GM12878 (cell line): ENCODE results near the gene CHRM1. TPM values are rescaled to one million over a fixed set of nuclear protein-coding genes. Genes with fewer than 3 reads are reported as not detected.

ENCODE experiments used
- ATAC-seq: fragments of 200-7000 bp; cut with Tn5 transposase; 3 replicates; pipeline ENCODE4 v1.9.1; 2020; ENCODE audit warnings: mild to moderate bottlenecking, moderate library complexity
- BruUV-seq: library from RNA; stranded (reverse); fragments of 400-500 nt; replicated peaks from 2 replicates; lab custom pipeline; 2021; lab: Mats Ljungman, UMichigan
- CTCF ChIA-PET: fragments of 300-600 bp; sonication (Branson Sonifier 250); formaldehyde crosslinking; extraction: SDS; loops from one replicate; lab custom pipeline; 2021; ENCODE audit warnings: inconsistent platforms; lab: Yijun Ruan, JAX
- POLR2A ChIA-PET: fragments of 350-600 bp; formaldehyde crosslinking; extraction: SDS; loops from one replicate; lab custom pipeline; 2021; ENCODE audit warnings: inconsistent platforms; lab: Charles Lee
- RAD21 ChIA-PET: fragments of 300-600 bp; sonication (Branson Sonifier 250); formaldehyde crosslinking; loops from one replicate; lab custom pipeline; 2023; ENCODE audit warnings: antibody characterized with exemption; ENCODE audit not compliant: unreplicated experiment; lab: Charles Lee
- SMC1A ChIA-PET: fragments of 300-600 bp; sonication (Branson Sonifier 250); formaldehyde crosslinking; loops from one replicate; lab custom pipeline; 2023; ENCODE audit not compliant: unreplicated experiment, uncharacterized antibody; lab: Charles Lee
- DNase-seq: peaks from one replicate; pipeline ENCODE4 v3.0.0-alpha.2; 2011; ENCODE audit warnings: low read depth, low spot score
- FAIRE-seq: peaks from 3 replicates; lab custom pipeline; 2011; peaks lifted over from hg19 to GRCh38; lab: Jason Lieb, UNC
- H2AFZ ChIP-seq: 2 replicates; pipeline ENCODE4 v1.6.0; 2011; ENCODE audit warnings: low read depth, low read length, control low read depth; ENCODE audit not compliant: control insufficient read depth
- H3K27ac ChIP-seq: 2 replicates; pipeline ENCODE4 v1.5.1; 2011; ENCODE audit warnings: control low read depth; ENCODE audit not compliant: control insufficient read depth, insufficient read depth
- H3K27me3 ChIP-seq, 2 experiments: replicated peaks in 1 of 2; 2 replicates each; pipeline versions ENCODE4 v1.6.0 to v1.6.1; 2011; ENCODE audit warnings: low read length in 1 of 2; ENCODE audit not compliant: control insufficient read depth in 2 of 2, insufficient read depth in 2 of 2
- H3K36me3 ChIP-seq, 2 experiments: 2 replicates each; pipeline ENCODE4 v1.5.1; 2011; ENCODE audit warnings: low read length in 1 of 2; ENCODE audit not compliant: control insufficient read depth in 2 of 2, insufficient read depth in 2 of 2
- H3K4me1 ChIP-seq: 2 replicates; pipeline ENCODE4 v1.6.1; 2011; ENCODE audit warnings: mild to moderate bottlenecking, low read length, moderate library complexity, mixed read lengths; ENCODE audit not compliant: control insufficient read depth, insufficient read depth
- H3K4me2 ChIP-seq: 2 replicates; pipeline ENCODE4 v1.6.0; 2011; ENCODE audit warnings: control low read depth; ENCODE audit not compliant: control insufficient read depth, insufficient read depth
- H3K4me3 ChIP-seq: fragments of 200-600 bp; sonication (generic); 2 replicates; pipeline ENCODE4 v1.5.1; 2016
- H3K79me2 ChIP-seq: 2 replicates; pipeline ENCODE4 v1.6.0; 2011; ENCODE audit warnings: low read length; ENCODE audit not compliant: control insufficient read depth, insufficient read depth
- H3K9ac ChIP-seq: 2 replicates; pipeline ENCODE4 v1.8.0; 2011; ENCODE audit warnings: low read length, control low read depth, mixed read lengths; ENCODE audit not compliant: control insufficient read depth, insufficient read depth
- H3K9me3 ChIP-seq: replicated peaks from 3 replicates; pipeline ENCODE4 v1.5.1; 2011; ENCODE audit warnings: mild to moderate bottlenecking, low read length; ENCODE audit not compliant: control insufficient read depth, insufficient read depth
- H4K20me1 ChIP-seq: 2 replicates; pipeline ENCODE4 v1.6.0; 2011; ENCODE audit not compliant: control insufficient read depth, insufficient read depth
- CBX5 ChIP-seq: sonication (generic); IDR thresholded peaks from 2 replicates; pipeline ENCODE4 v1.6.1; 2016; ENCODE audit warnings: low read depth, moderate library complexity, mild to moderate bottlenecking, inconsistent platforms
- DPF2 ChIP-seq: fragments of 450-650 bp; IDR thresholded peaks from 2 replicates; pipeline ENCODE4 v1.6.1; 2017; ENCODE audit warnings: mild to moderate bottlenecking
- EED ChIP-seq: sonication (generic); IDR thresholded peaks from 2 replicates; pipeline ENCODE4 v1.6.1; 2016; ENCODE audit warnings: antibody characterized with exemption, low read depth
- MTA3 ChIP-seq: IDR thresholded peaks from 2 replicates; pipeline ENCODE4 v1.6.1; 2012; ENCODE audit warnings: low read length, inconsistent platforms, borderline replicate concordance
- NFIC ChIP-seq: IDR thresholded peaks from 2 replicates; pipeline ENCODE4 v1.6.1; 2012; ENCODE audit warnings: low read depth, mild to moderate bottlenecking, inconsistent platforms, low read length, moderate library complexity
- NR2C1 ChIP-seq: fragments of 450-650 bp; IDR thresholded peaks from 2 replicates; pipeline ENCODE4 v1.6.1; 2017; ENCODE audit warnings: antibody characterized with exemption, mild to moderate bottlenecking, moderate library complexity
- NR2C2 ChIP-seq: IDR thresholded peaks from 2 replicates; pipeline ENCODE4 v1.6.1; 2011; ENCODE audit warnings: borderline replicate concordance, low read depth; ENCODE audit not compliant: control insufficient read depth, insufficient read length
- RELB ChIP-seq: fragments of 450-650 bp; IDR thresholded peaks from 2 replicates; pipeline ENCODE4 v1.6.1; 2017; ENCODE audit warnings: low read depth, mild to moderate bottlenecking, moderate library complexity
- RFX5 ChIP-seq: IDR thresholded peaks from 2 replicates; pipeline ENCODE4 v1.6.1; 2011; ENCODE audit warnings: low read depth, low read length, improper control_type of control experiment
- SIX5 ChIP-seq: IDR thresholded peaks from 2 replicates; pipeline ENCODE4 v1.6.1; 2011; ENCODE audit warnings: mild to moderate bottlenecking, low read depth, low read length, moderate library complexity; ENCODE audit not compliant: severe bottlenecking
- SMARCA5 ChIP-seq: fragments of 450-650 bp; IDR thresholded peaks from 2 replicates; pipeline ENCODE4 v1.6.1; 2017; ENCODE audit warnings: mild to moderate bottlenecking
- SP1 ChIP-seq: IDR thresholded peaks from one replicate; pipeline ENCODE4 v1.6.1; 2011; ENCODE audit warnings: low read depth, low read length
- SRF ChIP-seq, 2 experiments: IDR thresholded peaks; 2 replicates each; pipeline ENCODE4 v1.6.1; 2011; ENCODE audit warnings: low read depth in 2 of 2, low read length in 2 of 2, mild to moderate bottlenecking in 1 of 2, moderate library complexity in 1 of 2
- USF2 ChIP-seq: IDR thresholded peaks from 2 replicates; pipeline ENCODE4 v1.6.1; 2011; ENCODE audit warnings: low read depth, low read length, improper control_type of control experiment, borderline replicate concordance
- ZNF384 ChIP-seq: IDR thresholded peaks from 2 replicates; pipeline ENCODE4 v1.6.1; 2012; ENCODE audit warnings: low read depth, mild to moderate bottlenecking, low read length, improper control_type of control experiment, borderline replicate concordance
- WGBS: methylation state at CpG from one replicate; pipeline ENCODE4 v1.1.6; 2016; ENCODE audit warnings: low lambda C conversion rate; ENCODE audit not compliant: insufficient replicate concordance, insufficient coverage; ENCODE audit errors: missing lambda C conversion rate; 5-methylcytosine and 5-hydroxymethylcytosine counted together
- in situ Hi-C: fragments of 300-500 bp; cut with MboI; formaldehyde crosslinking; loops from 9 replicates; pipeline ENCODE4 v1.14.3; 2018; ENCODE audit warnings: mixed read lengths
- intact Hi-C: fragments of 100-400 bp; cut with micrococcal nuclease; formaldehyde crosslinking; loops from one replicate; pipeline ENCODE4 v1.14.2; 2022; ENCODE audit not compliant: unreplicated experiment
- polyA plus RNA-seq, 11 experiments: library from polyadenylated mRNA; depleted of rRNA in 4 of 11; unstranded in 6 of 11; stranded (reverse) in 5 of 11; fragments of >200 nt; fragmentation: Nextera tagmentation in 4 of 11; fragmentation: Illumina TruSeq in 1 of 11; extraction: Ambion mirVana in 4 of 11; extraction: Trizol in 1 of 11; gene quantifications; 1 replicate in 1 of 11; 2 replicates in 10 of 11; pipeline versions ENCODE4 v1.2.1 to v1.2.3, GENCODE V29; 2011 to 2016; ENCODE audit warnings: inconsistent platforms in 2 of 11, missing spikeins in 2 of 11, low read depth in 1 of 11
- total RNA-seq, 4 experiments: library from RNA; depleted of rRNA in 3 of 4; stranded (reverse); fragments of >200 nt in 3 of 4; fragmentation: Illumina TruSeq in 1 of 4; extraction: Trizol in 1 of 4; gene quantifications; 2 replicates each; pipeline versions ENCODE4 v1.2.1 to v1.2.3, GENCODE V29; 2013 to 2021
- TF ChIP-seq, protein P1 (sequence below): fragments of 450-650 bp; formaldehyde crosslinking; IDR thresholded peaks from 2 replicates; pipeline ENCODE4 v1.5.0; 2022; ENCODE audit warnings: mild to moderate bottlenecking, missing genetic modification characterization
- TF ChIP-seq, protein P2 (sequence below): IDR thresholded peaks from 2 replicates; pipeline ENCODE4 v1.6.1; 2011; ENCODE audit warnings: mild to moderate bottlenecking, low read depth, low read length, moderate library complexity; ENCODE audit not compliant: insufficient replicate concordance

The CHRM1 gene
- total and polyA plus RNA-seq, 10 of the 15 experiments (the other 5 are each of a cell fraction or from before 2014, with no cell fraction given) = not detected

GRCh38 chr11:62896049-62896448, 25.1 kb downstream of the CHRM1 start (continued):
- no peak for TF ChIP-seq RELB
- TF ChIP-seq ZNF384 = no peak
- TF ChIP-seq SMARCA5 = no peak
- no peak for TF ChIP-seq CBX5
- no peak for TF ChIP-seq DPF2
- no peak for TF ChIP-seq SIX5
- no peak for TF ChIP-seq USF2
- no peak for TF ChIP-seq MTA3
- no peak for TF ChIP-seq EED

- ChIA-PET RAD21 (no interaction called here), POLR2A (no interaction called here), CTCF (interaction anchor here (2.1 kb wide), 1 partner anchor 10 kb away, joined by 11 read pairs; no protein-coding TSS in a partner anchor), SMC1A (interaction anchor here (1.2 kb wide), 1 partner anchor 12 kb away, joined by 3 read pairs; no protein-coding TSS in a partner anchor)
- H3K4me2 ChIP-seq = no peak overlapping the region
- H4K20me1 ChIP-seq = no peaks in the 10 kb centered on the region
- no peak overlapping the region for H3K27ac ChIP-seq
- DNase-seq (no peak), FAIRE-seq (no peak), ATAC-seq (no peak)
- H2AFZ ChIP-seq = no peak overlapping the region
- H3K36me3 ChIP-seq = no peaks in the 10 kb centered on the region
- 80% methylated on average over 6 of the region's 6 CpGs for WGBS
- BruUV-seq = no TSS peak
- no peaks in the 10 kb centered on the region for H3K4me1 ChIP-seq
- no peak overlapping the region for H3K4me3 ChIP-seq
- intact Hi-C loops (no loop called here), in situ Hi-C loops (no loop called here)
- no peaks in the 10 kb centered on the region for H3K79me2 ChIP-seq
- H3K27me3 ChIP-seq = no peaks in the 10 kb centered on the region
- no peak overlapping the region for H3K9ac ChIP-seq
- no peaks in the 10 kb centered on the region for H3K9me3 ChIP-seq
- TF ChIP-seq NR2C2 = no peak
- no peak for TF ChIP-seq NR2C1
- no peak for TF ChIP-seq SRF (IDR thresholded peaks at IDR 0.05; ENCODE audit: low read depth in 2 of 2, low read length in 2 of 2)
- TF ChIP-seq SP1 = no peak
- TF ChIP-seq, protein P1, sequence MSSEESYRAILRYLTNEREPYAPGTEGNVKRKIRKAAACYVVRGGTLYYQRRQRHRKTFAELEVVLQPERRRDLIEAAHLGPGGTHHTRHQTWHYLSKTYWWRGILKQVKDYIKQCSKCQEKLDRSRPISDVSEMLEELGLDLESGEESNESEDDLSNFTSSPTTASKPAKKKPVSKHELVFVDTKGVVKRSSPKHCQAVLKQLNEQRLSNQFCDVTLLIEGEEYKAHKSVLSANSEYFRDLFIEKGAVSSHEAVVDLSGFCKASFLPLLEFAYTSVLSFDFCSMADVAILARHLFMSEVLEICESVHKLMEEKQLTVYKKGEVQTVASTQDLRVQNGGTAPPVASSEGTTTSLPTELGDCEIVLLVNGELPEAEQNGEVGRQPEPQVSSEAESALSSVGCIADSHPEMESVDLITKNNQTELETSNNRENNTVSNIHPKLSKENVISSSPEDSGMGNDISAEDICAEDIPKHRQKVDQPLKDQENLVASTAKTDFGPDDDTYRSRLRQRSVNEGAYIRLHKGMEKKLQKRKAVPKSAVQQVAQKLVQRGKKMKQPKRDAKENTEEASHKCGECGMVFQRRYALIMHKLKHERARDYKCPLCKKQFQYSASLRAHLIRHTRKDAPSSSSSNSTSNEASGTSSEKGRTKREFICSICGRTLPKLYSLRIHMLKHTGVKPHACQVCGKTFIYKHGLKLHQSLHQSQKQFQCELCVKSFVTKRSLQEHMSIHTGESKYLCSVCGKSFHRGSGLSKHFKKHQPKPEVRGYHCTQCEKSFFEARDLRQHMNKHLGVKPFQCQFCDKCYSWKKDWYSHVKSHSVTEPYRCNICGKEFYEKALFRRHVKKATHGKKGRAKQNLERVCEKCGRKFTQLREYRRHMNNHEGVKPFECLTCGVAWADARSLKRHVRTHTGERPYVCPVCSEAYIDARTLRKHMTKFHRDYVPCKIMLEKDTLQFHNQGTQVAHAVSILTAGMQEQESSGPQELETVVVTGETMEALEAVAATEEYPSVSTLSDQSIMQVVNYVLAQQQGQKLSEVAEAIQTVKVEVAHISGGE (CRISPR knock-in tag) = no peak
- no peak for TF ChIP-seq RFX5
- TF ChIP-seq, protein P2, sequence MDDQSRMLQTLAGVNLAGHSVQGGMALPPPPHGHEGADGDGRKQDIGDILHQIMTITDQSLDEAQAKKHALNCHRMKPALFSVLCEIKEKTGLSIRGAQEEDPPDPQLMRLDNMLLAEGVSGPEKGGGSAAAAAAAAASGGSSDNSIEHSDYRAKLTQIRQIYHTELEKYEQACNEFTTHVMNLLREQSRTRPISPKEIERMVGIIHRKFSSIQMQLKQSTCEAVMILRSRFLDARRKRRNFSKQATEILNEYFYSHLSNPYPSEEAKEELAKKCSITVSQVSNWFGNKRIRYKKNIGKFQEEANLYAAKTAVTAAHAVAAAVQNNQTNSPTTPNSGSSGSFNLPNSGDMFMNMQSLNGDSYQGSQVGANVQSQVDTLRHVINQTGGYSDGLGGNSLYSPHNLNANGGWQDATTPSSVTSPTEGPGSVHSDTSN = no peak
- TF ChIP-seq NFIC = no peak
These were observed 25.7 kb downstream of the CHRM1 start for GRCh38 chr11:62895501-62895900.
